Measurements from ENCODE around the gene TNFRSF18.
"Not testable (repeated sequence)": the region's sequence is repeated elsewhere in the genome, so short reads cannot be mapped to it uniquely, and the experiment has no call there.

Gene TNFRSF18

GRCh38 chr1:1253314-1253713, 46.9 kb upstream of the TNFRSF18 start:
- no peak for DNase-seq
- Histone ChIP-seq H3K9me3 (no peaks in the 10 kb centered on the region), H3K4me3 (ENCODE audit: low read depth, low read length) (no peak overlapping the region), H3K4me1 (no peaks in the 10 kb centered on the region), H3K27me3 (no peaks in the 10 kb centered on the region), H3K36me3 (peaks cover 42% of the 10 kb centered on the region)
- TF ChIP-seq CTCF (IDR thresholded peaks at IDR 0.05; ENCODE audit: low read depth, low read length): no peak

- H3K36me3 ChIP-seq: peaks cover 29% of the 10 kb centered on the region
- H3K4me1 ChIP-seq: no peaks in the 10 kb centered on the region
- peaks cover 20% of the 10 kb centered on the region for H3K27me3 ChIP-seq
- TF ChIP-seq CTCF (IDR thresholded peaks at IDR 0.05; ENCODE audit: low read depth, low read length): no peak
- H3K4me3 ChIP-seq (ENCODE audit: low read depth, low read length): no peak overlapping the region
- peak; percentile 10 for DNase-seq
- H3K9me3 ChIP-seq: no peaks in the 10 kb centered on the region
These were observed 44.4 kb upstream of the TNFRSF18 start for GRCh38 chr1:1250786-1251284.

GRCh38 chr1:1248009-1248913, 41.9 kb upstream of the TNFRSF18 start:
- not testable (repeated sequence) for H3K4me3 ChIP-seq (ENCODE audit: low read depth, low read length); H3K9me3 ChIP-seq; DNase-seq; H3K4me1 ChIP-seq; H3K36me3 ChIP-seq
- H3K27me3 ChIP-seq: peaks cover 36% of the 10 kb centered on the region

- no peaks in the 10 kb centered on the region for H3K36me3 ChIP-seq
- H3K9me3 ChIP-seq: no peaks in the 10 kb centered on the region
- H3K4me3 ChIP-seq (ENCODE audit: low read depth, low read length): no peak overlapping the region
- peaks cover 41% of the 10 kb centered on the region for H3K27me3 ChIP-seq
- TF ChIP-seq CTCF (IDR thresholded peaks at IDR 0.05; ENCODE audit: low read depth, low read length): no peak
- DNase-seq: no peak
- H3K4me1 ChIP-seq: no peaks in the 10 kb centered on the region
These were observed 41.0 kb upstream of the TNFRSF18 start for GRCh38 chr1:1247341-1247913.

GRCh38 chr1:1246577-1247340, 40.4 kb upstream of the TNFRSF18 start, which contains the start of gene C1QTNF12:
TSS of gene C1QTNF12 (minus strand) at chr1:1246722. CDS start at chr1:1246690, 32 bp downstream.
- H3K27me3 ChIP-seq: peaks cover 46% of the 10 kb centered on the region
- TF ChIP-seq CTCF (IDR thresholded peaks at IDR 0.05; ENCODE audit: low read depth, low read length): 0 out of 2 replicates have a peak, but pooled peaks have one; percentile 8
- no peaks in the 10 kb centered on the region for H3K4me1 ChIP-seq
- no peaks in the 10 kb centered on the region for H3K9me3 ChIP-seq
- no peak within 1 kb of the TSS for H3K4me3 ChIP-seq (ENCODE audit: low read depth, low read length)
- DNase-seq: no peak
- H3K36me3 ChIP-seq: no peaks in the 10 kb centered on the region

- peaks cover 54% of the 10 kb centered on the region for H3K27me3 ChIP-seq
- H3K4me3 ChIP-seq (ENCODE audit: low read depth, low read length): no peak overlapping the region
- H3K4me1 ChIP-seq: no peaks in the 10 kb centered on the region
- TF ChIP-seq CTCF (IDR thresholded peaks at IDR 0.05; ENCODE audit: low read depth, low read length): no peak
- H3K36me3 ChIP-seq: no peaks in the 10 kb centered on the region
- H3K9me3 ChIP-seq: no peaks in the 10 kb centered on the region
- no peak for DNase-seq
These were observed 39.6 kb upstream of the TNFRSF18 start for GRCh38 chr1:1245817-1246576.
